Stomach (tissue), 4 donors: ENCODE data around the gene OSTF1.

Experiments used
- EP300 ChIP-seq: sonication (generic); formaldehyde crosslinking; IDR thresholded peaks from one replicate; pipeline ENCODE4 v1.6.1; 2017; ENCODE audit warnings: antibody characterized with exemption
- POLR2A ChIP-seq, 4 donors: fragments of 450-650 bp; IDR thresholded peaks; one replicate each; pipeline ENCODE4 v1.6.1; 2016; ENCODE audit warnings: antibody characterized with exemption in 4 of 4, control low read depth in 2 of 4, mild to moderate bottlenecking in 1 of 4, moderate library complexity in 1 of 4
- POLR2AphosphoS5 ChIP-seq, 3 donors: sonication (generic); formaldehyde crosslinking; IDR thresholded peaks; one replicate each; pipeline ENCODE4 v1.6.1; 2016; ENCODE audit warnings: antibody characterized with exemption in 3 of 3
- TF ChIP-seq, protein P1 (sequence below), 7 experiments: fragments of 450-650 bp in 4 of 7; fragments of 200-600 bp in 3 of 7; sonication (generic) in 3 of 7; IDR thresholded peaks; one replicate each; pipeline ENCODE4 v1.5.1; 2016 to 2019; ENCODE audit warnings: antibody characterized with exemption in 7 of 7, control low read depth in 2 of 7, mild to moderate bottlenecking in 1 of 7

DNA sequence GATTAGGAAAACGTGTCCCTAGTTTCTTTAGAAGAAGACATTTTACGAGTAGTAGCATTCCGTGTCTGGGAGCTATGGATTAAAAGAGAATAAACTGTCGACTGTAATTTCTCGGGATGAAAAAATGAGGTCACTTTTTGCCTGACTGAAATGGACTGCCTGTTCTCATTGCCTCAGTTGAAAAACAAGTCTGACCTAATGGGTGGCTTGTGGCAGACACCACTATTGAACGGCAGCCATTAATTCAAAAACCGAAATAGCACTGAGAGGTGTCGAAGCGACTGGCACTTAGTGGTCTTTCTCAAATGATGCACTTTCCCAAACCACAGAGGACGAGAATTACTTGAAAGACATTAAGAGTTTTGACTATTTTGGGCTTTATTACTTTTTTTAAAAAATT is 35.4 kb downstream of the OSTF1 start:
- TF ChIP-seq, protein P1, sequence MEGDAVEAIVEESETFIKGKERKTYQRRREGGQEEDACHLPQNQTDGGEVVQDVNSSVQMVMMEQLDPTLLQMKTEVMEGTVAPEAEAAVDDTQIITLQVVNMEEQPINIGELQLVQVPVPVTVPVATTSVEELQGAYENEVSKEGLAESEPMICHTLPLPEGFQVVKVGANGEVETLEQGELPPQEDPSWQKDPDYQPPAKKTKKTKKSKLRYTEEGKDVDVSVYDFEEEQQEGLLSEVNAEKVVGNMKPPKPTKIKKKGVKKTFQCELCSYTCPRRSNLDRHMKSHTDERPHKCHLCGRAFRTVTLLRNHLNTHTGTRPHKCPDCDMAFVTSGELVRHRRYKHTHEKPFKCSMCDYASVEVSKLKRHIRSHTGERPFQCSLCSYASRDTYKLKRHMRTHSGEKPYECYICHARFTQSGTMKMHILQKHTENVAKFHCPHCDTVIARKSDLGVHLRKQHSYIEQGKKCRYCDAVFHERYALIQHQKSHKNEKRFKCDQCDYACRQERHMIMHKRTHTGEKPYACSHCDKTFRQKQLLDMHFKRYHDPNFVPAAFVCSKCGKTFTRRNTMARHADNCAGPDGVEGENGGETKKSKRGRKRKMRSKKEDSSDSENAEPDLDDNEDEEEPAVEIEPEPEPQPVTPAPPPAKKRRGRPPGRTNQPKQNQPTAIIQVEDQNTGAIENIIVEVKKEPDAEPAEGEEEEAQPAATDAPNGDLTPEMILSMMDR (IDR thresholded peaks at IDR 0.05): no peak
- no peak for TF ChIP-seq POLR2AphosphoS5 (IDR thresholded peaks at IDR 0.05)
- TF ChIP-seq POLR2A (IDR thresholded peaks at IDR 0.05): no peak
- TF ChIP-seq EP300: no peak
